ENCODE results near the gene CHST15. TPM values are rescaled to one million over a fixed set of nuclear protein-coding genes. Genes with fewer than 3 reads are reported as not detected.

CHST15 gene
- total RNA-seq, 4 donors from 2014 or later = 43.2 to 104 (median 81.5) TPM

- Histone ChIP-seq H3K36me3 (peaks cover 0 to under 1% of the 10 kb centered on the region in 2 donors), H3K9me3 (no peaks in the 10 kb centered on the region), H3K27me3 (no peaks in the 10 kb centered on the region), H3K27ac (no peak overlapping the region), H3K4me1 (no peaks in the 10 kb centered on the region), H3K4me3 (replicated peaks in 1 of 3) (no peak overlapping the region)
- WGBS, 2 donors = 87 to 88% methylated on average over 22 of the region's 22 CpGs
- TF ChIP-seq CTCF (IDR thresholded peaks at IDR 0.05) = no peak
- no peak for TF ChIP-seq POLR2A (IDR thresholded peaks at IDR 0.05)
- DNase-seq = no peak
- intact Hi-C loops (cut with DNase I) = no loop called here
Measured at GRCh38 chr10:124001391-124002148, 91.8 kb downstream of the CHST15 start.

GRCh38 chr10:124000792-124001201, 92.6 kb downstream of the CHST15 start:
- Histone ChIP-seq H3K36me3 (no peaks in the 10 kb centered on the region), H3K9me3 (no peaks in the 10 kb centered on the region), H3K4me1 (peaks cover 0 to 5% of the 10 kb centered on the region in 2 donors), H3K27me3 (no peaks in the 10 kb centered on the region), H3K4me3 (replicated peaks in 1 of 3) (no peak overlapping the region), H3K27ac (no peak overlapping the region)
- intact Hi-C loops (cut with DNase I) = no loop called here
- no peak for DNase-seq
- no peak for TF ChIP-seq CTCF (IDR thresholded peaks at IDR 0.05)
- TF ChIP-seq POLR2A (IDR thresholded peaks at IDR 0.05) = no peak
- WGBS, 2 donors = 80 to 85% methylated on average over 8 of the region's 8 CpGs

GRCh38 chr10:123999956-124000615, 93.3 kb downstream of the CHST15 start:
- no peaks in the 10 kb centered on the region for H3K9me3 ChIP-seq
- no peaks in the 10 kb centered on the region for H3K27me3 ChIP-seq
- H3K27ac ChIP-seq = no peak overlapping the region
- WGBS, 2 donors = 91 to 92% methylated on average over 15 of the region's 15 CpGs
- no peaks in the 10 kb centered on the region for H3K36me3 ChIP-seq
- TF ChIP-seq CTCF (IDR thresholded peaks at IDR 0.05) (no peak), POLR2A (IDR thresholded peaks at IDR 0.05) (no peak)
- no peak for DNase-seq
- H3K4me1 ChIP-seq = peaks cover 6 to 12% of the 10 kb centered on the region in 2 donors
- H3K4me3 ChIP-seq (replicated peaks in 1 of 3) = no peak overlapping the region
- intact Hi-C loops (cut with DNase I) = no loop called here

- no peaks in the 10 kb centered on the region for H3K36me3 ChIP-seq
- H3K27ac ChIP-seq = no peak overlapping the region
- no peaks in the 10 kb centered on the region for H3K27me3 ChIP-seq
- TF ChIP-seq POLR2A (IDR thresholded peaks at IDR 0.05) = no peak
- TF ChIP-seq CTCF (IDR thresholded peaks at IDR 0.05) = no peak
- DNase-seq = no peak
- no peaks in the 10 kb centered on the region for H3K9me3 ChIP-seq
- WGBS, 2 donors = 94 to 95% methylated on average over 3 to 5 of the region's 5 CpGs
- no peak overlapping the region for H3K4me3 ChIP-seq (replicated peaks in 1 of 3)
- intact Hi-C loops (cut with DNase I) = no loop called here
- H3K4me1 ChIP-seq = peaks cover 9 to 20% of the 10 kb centered on the region in 2 donors
Measured at GRCh38 chr10:123999261-123999660, 94.1 kb downstream of the CHST15 start.
